DND-41 (cell line): ENCODE measurements around the gene ECSCR.
A peak's percentile ranks its signal among the peaks of the same experiment; 100 is the strongest.
"Not testable (repeated sequence)": the region's sequence is repeated elsewhere in the genome, so short reads cannot be mapped to it uniquely, and the experiment has no call there.

Source experiments
- ATAC-seq: fragments of 200-7000 bp; cut with Tn5 transposase; 3 replicates; pipeline ENCODE4 v1.9.1; 2021; ENCODE audit warnings: low read depth; ENCODE audit not compliant: insufficient read depth
- DNase-seq: peaks from one replicate; pipeline ENCODE4 v3.0.0-alpha.2; 2020
- H2AFZ ChIP-seq: 2 replicates; pipeline ENCODE4 v1.6.0; 2012; ENCODE audit warnings: low read depth, low read length
- H3K27ac ChIP-seq: 2 replicates; pipeline ENCODE4 v1.5.1; 2012; ENCODE audit warnings: low read length, inconsistent platforms
- H3K27me3 ChIP-seq: fragments of 200-600 bp; sonication (generic); 2 replicates; pipeline ENCODE4 v1.6.0; 2012; ENCODE audit warnings: low read length, mild to moderate bottlenecking, inconsistent platforms; ENCODE audit not compliant: insufficient read depth, poor library complexity
- H3K36me3 ChIP-seq: 2 replicates; pipeline ENCODE4 v1.5.1; 2012; ENCODE audit warnings: low read length, inconsistent platforms; ENCODE audit not compliant: insufficient read depth
- H3K4me1 ChIP-seq: 2 replicates; pipeline ENCODE4 v1.5.1; 2012; ENCODE audit warnings: mild to moderate bottlenecking, low read length; ENCODE audit not compliant: insufficient read depth
- H3K4me2 ChIP-seq: 2 replicates; pipeline ENCODE4 v1.6.0; 2012; ENCODE audit warnings: mild to moderate bottlenecking, moderate library complexity, low read length, inconsistent platforms; ENCODE audit not compliant: insufficient read depth
- H3K4me3 ChIP-seq, 2 experiments: fragments of 200-600 bp in 1 of 2; shearing (Covaris generic) in 1 of 2; 2 replicates each; pipeline ENCODE4 v1.5.1; 2012 to 2016; ENCODE audit warnings: inconsistent platforms in 2 of 2, low read length in 2 of 2, mild to moderate bottlenecking in 2 of 2, low read depth in 1 of 2, moderate library complexity in 1 of 2
- H3K79me2 ChIP-seq: 2 replicates; pipeline ENCODE4 v1.6.0; 2012; ENCODE audit warnings: low read length, inconsistent platforms; ENCODE audit not compliant: insufficient read depth
- H3K9ac ChIP-seq: 2 replicates; pipeline ENCODE4 v1.6.0; 2012; ENCODE audit warnings: low read depth, mild to moderate bottlenecking, inconsistent platforms, low read length, moderate library complexity
- H3K9me3 ChIP-seq: 2 replicates; pipeline ENCODE4 v1.5.1; 2012; ENCODE audit warnings: low read length, moderate library complexity, mild to moderate bottlenecking, inconsistent platforms; ENCODE audit not compliant: insufficient read depth, severe bottlenecking
- H4K20me1 ChIP-seq: 2 replicates; pipeline ENCODE4 v1.6.0; 2012; ENCODE audit warnings: low read length; ENCODE audit not compliant: insufficient read depth
- CTCF ChIP-seq: IDR thresholded peaks from 2 replicates; pipeline ENCODE4 v1.5.1; 2012; ENCODE audit warnings: borderline replicate concordance, low read length, moderate library complexity, mild to moderate bottlenecking; ENCODE audit not compliant: poor library complexity, severe bottlenecking; ENCODE audit errors: extremely low read depth
- EZH2 ChIP-seq: IDR thresholded peaks from 3 replicates; pipeline ENCODE4 v1.6.1; 2012; ENCODE audit warnings: borderline replicate concordance, low read depth, mild to moderate bottlenecking, moderate library complexity, low read length, inconsistent platforms; ENCODE audit not compliant: severe bottlenecking

The ECSCR gene

GRCh38 chr5:139488260-139488659, 25.7 kb upstream of the ECSCR start:
- no peak overlapping the region for H2AFZ ChIP-seq
- DNase-seq (no peak), ATAC-seq (0 out of 3 replicates have a peak, but pooled peaks have one; percentile 48)
- H3K4me3 ChIP-seq, result no peak overlapping the region
- H3K4me1 ChIP-seq, result peaks cover 4% of the 10 kb centered on the region
- H4K20me1 ChIP-seq, result no peaks in the 10 kb centered on the region
- H3K9me3 ChIP-seq, result no peaks in the 10 kb centered on the region
- no peaks in the 10 kb centered on the region for H3K36me3 ChIP-seq
- H3K27me3 ChIP-seq, result no peaks in the 10 kb centered on the region
- no peak overlapping the region for H3K9ac ChIP-seq
- no peak overlapping the region for H3K4me2 ChIP-seq
- TF ChIP-seq EZH2, result no peak
- no peak for TF ChIP-seq CTCF
- H3K27ac ChIP-seq, result no peak overlapping the region
- no peaks in the 10 kb centered on the region for H3K79me2 ChIP-seq

GRCh38 chr5:139486201-139486600, 23.7 kb upstream of the ECSCR start:
- Histone ChIP-seq H4K20me1 (no peaks in the 10 kb centered on the region), H2AFZ (no peak overlapping the region), H3K27ac (no peak overlapping the region), H3K9me3 (no peaks in the 10 kb centered on the region), H3K4me3 (no peak overlapping the region), H3K36me3 (no peaks in the 10 kb centered on the region), H3K4me2 (no peak overlapping the region), H3K9ac (no peak overlapping the region), H3K79me2 (no peaks in the 10 kb centered on the region), H3K4me1 (peaks cover 24% of the 10 kb centered on the region), H3K27me3 (no peaks in the 10 kb centered on the region)
- TF ChIP-seq EZH2, result no peak
- no peak for TF ChIP-seq CTCF
- ATAC-seq, result no peak
- DNase-seq, result no peak

- Histone ChIP-seq H3K27ac (peak overlapping the region; percentile 96), H3K9ac (peak overlapping the region; percentile 61)
Measured at GRCh38 chr5:139482890-139483208, 20.3 kb upstream of the ECSCR start.

GRCh38 chr5:139482050-139482889, 19.7 kb upstream of the ECSCR start, which contains the start of gene STING1:
TSS of gene STING1 (minus strand) at chr5:139482758. CDS start at chr5:139481704, 1,054 bp downstream.
- Histone ChIP-seq H3K79me2 (no peaks in the 10 kb centered on the region), H3K27ac (peak within 1 kb of the TSS; percentile 96), H3K9me3 (no peaks in the 10 kb centered on the region), H3K4me3 (peak within 1 kb of the TSS; percentile 10 to 53; a peak in 3 of 4 replicates), H3K4me2 (peak within 1 kb of the TSS; percentile 87), H2AFZ (peak within 1 kb of the TSS; percentile 52), H3K4me1 (peaks cover 37% of the 10 kb centered on the region), H3K27me3 (no peaks in the 10 kb centered on the region), H3K36me3 (no peaks in the 10 kb centered on the region), H4K20me1 (no peaks in the 10 kb centered on the region), H3K9ac (peak within 1 kb of the TSS; percentile 61)
- ATAC-seq (peak; percentile 79), DNase-seq (peak; percentile 91)
- TF ChIP-seq CTCF (no peak), EZH2 (no peak)

More at GRCh38 chr5:139482890-139483208, 20.3 kb upstream of the ECSCR start:
- H3K79me2 ChIP-seq, H3K36me3 ChIP-seq, H3K27me3 ChIP-seq, H4K20me1 ChIP-seq, DNase-seq, ATAC-seq, H3K9me3 ChIP-seq: not testable (repeated sequence)
- Histone ChIP-seq H3K4me2 (peak overlapping the region; percentile 87), H3K4me1 (peaks cover 37% of the 10 kb centered on the region), H3K4me3 (peak overlapping the region in 1 of 2 experiments; percentile 53; a peak in 1 of 4 replicates), H2AFZ (peak overlapping the region; percentile 52; the same call in 1 of the 2 replicates)
